IMR-90 (cell line): Measurements from ENCODE around the gene GPR161. TPM values are rescaled to one million over a fixed set of nuclear protein-coding genes. Genes with fewer than 3 reads are reported as not detected.
A peak's percentile ranks its signal among the peaks of the same experiment; 100 is the strongest.

Source experiments
- ATAC-seq: fragments of 200-7000 bp; cut with Tn5 transposase; 2 replicates; pipeline ENCODE4 v1.9.1; 2020; ENCODE audit warnings: low read depth, mild to moderate bottlenecking, moderate library complexity
- BruUV-seq: library from RNA; stranded (reverse); fragments of 400-500 nt; replicated peaks from 2 replicates; lab custom pipeline; 2021; lab: Mats Ljungman, UMichigan
- CTCF ChIA-PET: fragments of 300-600 bp; formaldehyde crosslinking; extraction: SDS; loops from one replicate; lab custom pipeline; 2021; ENCODE audit warnings: antibody characterized with exemption; lab: Yijun Ruan, JAX
- POLR2A ChIA-PET: fragments of 300-600 bp; sonication (Branson Sonifier 250); formaldehyde crosslinking; loops from one replicate; lab custom pipeline; 2022; ENCODE audit warnings: antibody characterized with exemption; ENCODE audit not compliant: unreplicated experiment; lab: Charles Lee
- DNase-seq: peaks from one replicate; pipeline ENCODE4 v3.0.0; 2013
- H2AFZ ChIP-seq: replicated peaks from 2 replicates; pipeline ENCODE3; 2013; ENCODE audit warnings: low read length, mild to moderate bottlenecking; ENCODE audit not compliant: poor library complexity
- H2AK5ac ChIP-seq: 2 replicates; pipeline ENCODE4 v1.6.1; 2013; ENCODE audit warnings: low read depth, low read length, inconsistent platforms
- H2AK9ac ChIP-seq: replicated peaks from 2 replicates; pipeline ENCODE3; 2013; ENCODE audit warnings: mild to moderate bottlenecking, low read depth, low read length, moderate library complexity; ENCODE audit not compliant: poor library complexity
- H2BK120ac ChIP-seq: 2 replicates; pipeline ENCODE4 v1.6.1; 2013; ENCODE audit warnings: low read depth, low read length, inconsistent platforms
- H2BK15ac ChIP-seq: 3 replicates; pipeline ENCODE4 v1.6.1; 2013; ENCODE audit warnings: low read depth, low read length, inconsistent platforms
- H2BK20ac ChIP-seq: 2 replicates; pipeline ENCODE4 v1.6.1; 2013; ENCODE audit warnings: low read depth, mild to moderate bottlenecking, inconsistent platforms, low read length, moderate library complexity
- H2BK5ac ChIP-seq: 2 replicates; pipeline ENCODE4 v1.6.1; 2013; ENCODE audit warnings: mild to moderate bottlenecking, low read depth, low read length, inconsistent platforms; ENCODE audit not compliant: poor library complexity, severe bottlenecking
- H3K14ac ChIP-seq: replicated peaks from 2 replicates; pipeline ENCODE4 v1.6.1; 2013; ENCODE audit warnings: low read depth, low read length, inconsistent platforms
- H3K18ac ChIP-seq: 2 replicates; pipeline ENCODE4 v1.6.1; 2013; ENCODE audit warnings: low read depth, low read length, control low read depth
- H3K23ac ChIP-seq: 2 replicates; pipeline ENCODE4 v1.6.1; 2013; ENCODE audit warnings: low read depth, low read length, inconsistent platforms
- H3K27ac ChIP-seq: 2 replicates; pipeline ENCODE4 v1.5.1; 2013; ENCODE audit warnings: mild to moderate bottlenecking, control low read depth, low read length; ENCODE audit not compliant: insufficient read depth
- H3K27me3 ChIP-seq: 2 replicates; pipeline ENCODE4 v1.6.1; 2013; ENCODE audit warnings: low read length; ENCODE audit not compliant: control insufficient read depth, insufficient read depth
- H3K36me3 ChIP-seq: 2 replicates; pipeline ENCODE4 v1.6.1; 2013; ENCODE audit warnings: low read length, mixed read lengths; ENCODE audit not compliant: control insufficient read depth, insufficient read depth
- H3K4ac ChIP-seq: 2 replicates; pipeline ENCODE4 v1.6.1; 2013; ENCODE audit warnings: low read depth, low read length, inconsistent platforms
- H3K4me1 ChIP-seq: 2 replicates; pipeline ENCODE4 v1.6.1; 2013; ENCODE audit warnings: low read length, mixed read lengths; ENCODE audit not compliant: control insufficient read depth, insufficient read depth
- H3K4me2 ChIP-seq: 2 replicates; pipeline ENCODE4 v1.6.1; 2013; ENCODE audit warnings: low read depth, mild to moderate bottlenecking, control low read depth, low read length, moderate library complexity
- H3K4me3 ChIP-seq: 2 replicates; pipeline ENCODE4 v1.5.1; 2013; ENCODE audit warnings: low read depth, mild to moderate bottlenecking, control low read depth, low read length, moderate library complexity; ENCODE audit not compliant: insufficient read depth
- H3K56ac ChIP-seq: 2 replicates; pipeline ENCODE4 v1.6.1; 2013; ENCODE audit warnings: low read length, inconsistent platforms; ENCODE audit not compliant: insufficient read depth; ENCODE audit errors: extremely low read depth
- H3K79me1 ChIP-seq, 2 experiments: 2 replicates each; pipeline ENCODE4 v1.6.1; 2013; ENCODE audit warnings: low read length in 2 of 2, inconsistent platforms in 1 of 2, low read depth in 1 of 2
- H3K9ac ChIP-seq: 2 replicates; pipeline ENCODE4 v1.6.1; 2013; ENCODE audit warnings: low read depth, low read length, control low read depth
- H3K9me1 ChIP-seq: 2 replicates; pipeline ENCODE4 v1.6.1; 2013; ENCODE audit warnings: low read length, inconsistent platforms; ENCODE audit not compliant: insufficient read depth
- H3K9me3 ChIP-seq: 2 replicates; pipeline ENCODE4 v1.6.1; 2013; ENCODE audit warnings: low read length; ENCODE audit not compliant: control insufficient read depth, insufficient read depth
- H4K20me1 ChIP-seq: 2 replicates; pipeline ENCODE4 v1.6.1; 2013; ENCODE audit warnings: low read length, inconsistent platforms; ENCODE audit not compliant: insufficient read depth
- H4K5ac ChIP-seq: 2 replicates; pipeline ENCODE4 v1.6.1; 2013; ENCODE audit warnings: mild to moderate bottlenecking, low read depth, low read length, control low read depth
- H4K8ac ChIP-seq, 2 experiments: 2 replicates each; pipeline ENCODE4 v1.6.1; 2013; ENCODE audit warnings: low read depth in 2 of 2, low read length in 2 of 2, control low read depth in 1 of 2, inconsistent platforms in 1 of 2
- H4K91ac ChIP-seq: 2 replicates; pipeline ENCODE4 v1.6.1; 2013; ENCODE audit warnings: low read depth, low read length, inconsistent platforms; ENCODE audit not compliant: insufficient read depth
- BHLHE40 ChIP-seq: fragments of 150-350 bp; IDR thresholded peaks from 2 replicates; pipeline ENCODE4 v1.6.1; 2016; ENCODE audit warnings: mild to moderate bottlenecking, low read depth, low read length
- CEBPB ChIP-seq: IDR thresholded peaks from 2 replicates; pipeline ENCODE4 v1.6.1; 2012; ENCODE audit warnings: low read depth, low read length, improper control_type of control experiment
- CHD1 ChIP-seq: IDR thresholded peaks from 2 replicates; pipeline ENCODE4 v1.6.1; 2012; ENCODE audit warnings: low read depth, low read length, improper control_type of control experiment
- CTCF ChIP-seq: conservative IDR thresholded peaks from 2 replicates; pipeline ENCODE4 v1.5.1; 2012; ENCODE audit warnings: mild to moderate bottlenecking, low read depth, low read length, improper control_type of control experiment
- FOS ChIP-seq: fragments of 150-350 bp; IDR thresholded peaks from 2 replicates; pipeline ENCODE4 v1.6.1; 2016; ENCODE audit warnings: low read depth, low read length
- MAFK ChIP-seq: IDR thresholded peaks from 2 replicates; pipeline ENCODE4 v1.6.1; 2012; ENCODE audit warnings: low read depth, low read length, improper control_type of control experiment
- MAZ ChIP-seq: IDR thresholded peaks from 2 replicates; pipeline ENCODE4 v1.6.1; 2012; ENCODE audit warnings: low read depth, mild to moderate bottlenecking, low read length, improper control_type of control experiment, moderate library complexity, borderline replicate concordance
- MXI1 ChIP-seq: IDR thresholded peaks from 2 replicates; pipeline ENCODE4 v1.6.1; 2012; ENCODE audit warnings: low read depth, mild to moderate bottlenecking, low read length, moderate library complexity, borderline replicate concordance
- NFE2L2 ChIP-seq: fragments of 150-350 bp; IDR thresholded peaks from 2 replicates; pipeline ENCODE4 v1.6.1; 2016; ENCODE audit warnings: low read depth, mild to moderate bottlenecking, low read length
- POLR2A ChIP-seq: IDR thresholded peaks from 2 replicates; pipeline ENCODE4 v1.6.1; 2012; ENCODE audit warnings: mild to moderate bottlenecking, low read depth, low read length
- RAD21 ChIP-seq: IDR thresholded peaks from 2 replicates; pipeline ENCODE4 v1.6.1; 2012; ENCODE audit warnings: low read length, improper control_type of control experiment
- RCOR1 ChIP-seq: IDR thresholded peaks from 2 replicates; pipeline ENCODE4 v1.6.1; 2012; ENCODE audit warnings: mild to moderate bottlenecking, low read length, improper control_type of control experiment; ENCODE audit not compliant: insufficient replicate concordance
- RFX5 ChIP-seq: IDR thresholded peaks from 2 replicates; pipeline ENCODE4 v1.8.0; 2012; ENCODE audit warnings: low read depth, mild to moderate bottlenecking, low read length, moderate library complexity
- SMC3 ChIP-seq: fragments of 150-350 bp; IDR thresholded peaks from 2 replicates; pipeline ENCODE4 v1.6.1; 2016; ENCODE audit warnings: low read depth, mild to moderate bottlenecking, antibody characterized with exemption, low read length, moderate library complexity
- USF2 ChIP-seq: fragments of 150-350 bp; IDR thresholded peaks from 2 replicates; pipeline ENCODE4 v1.6.1; 2017; ENCODE audit warnings: mild to moderate bottlenecking, antibody characterized with exemption, low read length, low read depth
- WGBS, 2 experiments: methylation state at CpG; one replicate each; pipeline versions ENCODE4 v1.1.5 to v1.1.7; 2013; ENCODE audit warnings: missing lambda C conversion rate in 2 of 2; ENCODE audit not compliant: insufficient read length in 1 of 2; ENCODE audit errors: extremely low coverage in 2 of 2; 5-methylcytosine and 5-hydroxymethylcytosine counted together
- dilution Hi-C: fragments of 300-500 bp; cut with HindIII; formaldehyde crosslinking; loops from one replicate; pipeline ENCODE4 v1.14.3; 2018; ENCODE audit warnings: low sequenced_read_pairs; ENCODE audit not compliant: unreplicated experiment
- in situ Hi-C: fragments of 300-500 bp; cut with MboI; formaldehyde crosslinking; loops from 3 replicates; pipeline ENCODE4 v1.14.3; 2019; ENCODE audit warnings: low sequenced_read_pairs, inconsistent platforms, mixed read lengths
- intact Hi-C: fragments of 100-400 bp; cut with micrococcal nuclease; formaldehyde crosslinking; loops from 2 replicates; pipeline ENCODE4 v1.10.0; 2022
- polyA plus RNA-seq, 3 experiments: library from polyadenylated mRNA; depleted of rRNA; stranded (reverse); fragments of >200 nt; gene quantifications; 2 replicates each; pipeline ENCODE4 v1.2.3, GENCODE V29; 2012; ENCODE audit warnings: low replicate concordance in 1 of 3
- total RNA-seq: library from RNA; depleted of rRNA; stranded (reverse); fragments of >200 nt; gene quantifications from 2 replicates; pipeline ENCODE4 v1.2.3, GENCODE V29; 2012

GPR161 gene
- total and polyA plus RNA-seq, 2 of the 4 experiments (the other 2 are of a cell fraction): 12.5 to 13.3 TPM

GRCh38 chr1:168135116-168135920 is 1.4 kb downstream of the GPR161 start:
- Histone ChIP-seq H3K23ac (peak overlapping the region; percentile 84), H3K14ac (no peak overlapping the region), H3K27me3 (no peaks in the 10 kb centered on the region), H2AK9ac (peak overlapping the region; percentile 18), H2AFZ (peak overlapping the region; percentile 92), H2BK5ac (no peak overlapping the region), H3K9ac (peak overlapping the region; percentile 70; the same call in 1 of the 2 replicates), H4K8ac (no peak overlapping the region; a peak in 1 of 4 replicates), H3K4me2 (peak overlapping the region; percentile 73), H3K4me3 (peak overlapping the region; percentile 68), H3K9me1 (no peaks in the 10 kb centered on the region), H3K36me3 (no peaks in the 10 kb centered on the region; the same call in 1 of the 2 replicates), H3K4ac (0 out of 2 replicates have a peak overlapping the region, but pooled peaks have one; percentile 36), H2BK15ac (no peak overlapping the region), H3K9me3 (no peaks in the 10 kb centered on the region), H3K18ac (no peak overlapping the region), H4K91ac (no peak overlapping the region), H4K20me1 (no peaks in the 10 kb centered on the region), H2AK5ac (no peak overlapping the region; the same call in 1 of the 2 replicates), H2BK120ac (no peak overlapping the region; the same call in 1 of the 2 replicates), H3K4me1 (peaks cover 3% of the 10 kb centered on the region; the same call in 1 of the 2 replicates), H4K5ac (no peak overlapping the region), H3K56ac (no peak overlapping the region; the same call in 1 of the 2 replicates), H3K27ac (no peak overlapping the region), H2BK20ac (no peak overlapping the region), H3K79me1 (peaks cover 19 to 30% of the 10 kb centered on the region in 2 experiments)
- intact Hi-C loops: loop anchor here (5.0 kb wide), 1 partner anchor 53 kb away; no protein-coding TSS in a partner anchor
- DNase-seq (no peak), ATAC-seq (no peak)
- POLR2A ChIA-PET: no interaction called here
- BruUV-seq: no TSS peak
- dilution Hi-C loops: no loop called here
- in situ Hi-C loops: loop anchor here (25.0 kb wide), 1 partner anchor 977 kb away; the partner anchor contains the start of gene ATP1B1
- CTCF ChIA-PET: interaction anchor here (1.8 kb wide), 1 partner anchor 10 kb away, joined by 7 read pairs; no protein-coding TSS in a partner anchor
- no CpG with 5 or more reads among the region's 12 CpGs for WGBS, 2 experiments
- TF ChIP-seq SMC3 (no peak), FOS (no peak), BHLHE40 (no peak), CHD1 (no peak), RFX5 (no peak), CEBPB (no peak), MAZ (no peak), RCOR1 (no peak), CTCF (no peak), USF2 (no peak), RAD21 (no peak), POLR2A (no peak), NFE2L2 (no peak), MAFK (no peak), MXI1 (no peak)
